Lower lobe of right lung (tissue), 2 donors: ENCODE data around the gene SAMD9. TPM values are rescaled to one million over a fixed set of nuclear protein-coding genes. Genes with fewer than 3 reads are reported as not detected.

ENCODE experiments used
- ATAC-seq, 2 donors: fragments of 200-7000 bp; cut with Tn5 transposase; one replicate each; pipeline ENCODE4 v1.9.1; 2020 to 2022; ENCODE audit warnings: mild to moderate bottlenecking in 2 of 2, moderate library complexity in 2 of 2
- DNase-seq: peaks from one replicate; pipeline ENCODE4 v3.0.0-alpha.2; 2020
- H3K27ac ChIP-seq: fragments of 200-600 bp; one replicate; pipeline ENCODE4 v1.8.0; 2022
- H3K27me3 ChIP-seq: fragments of 200-600 bp; one replicate; pipeline ENCODE4 v1.8.0; 2022; ENCODE audit warnings: low read depth
- H3K36me3 ChIP-seq: fragments of 200-600 bp; one replicate; pipeline ENCODE4 v1.8.0; 2022; ENCODE audit warnings: mild to moderate bottlenecking
- H3K4me1 ChIP-seq: fragments of 200-600 bp; one replicate; pipeline ENCODE4 v1.8.0; 2022
- H3K4me3 ChIP-seq: fragments of 200-600 bp; one replicate; pipeline ENCODE4 v1.8.0; 2022; ENCODE audit warnings: mild to moderate bottlenecking
- H3K9me3 ChIP-seq: fragments of 200-600 bp; one replicate; pipeline ENCODE4 v1.8.0; 2022
- CTCF ChIP-seq: fragments of 200-600 bp; IDR thresholded peaks from one replicate; pipeline ENCODE4 v1.8.0; 2022; ENCODE audit warnings: antibody characterized with exemption, mild to moderate bottlenecking
- intact Hi-C: fragments of 100-400 bp; cut with DNase I; formaldehyde crosslinking; loops from one replicate; pipeline ENCODE4 v1.11.0; 2022
- total RNA-seq: library from RNA; stranded (reverse); fragmentation: NEBNext Ultra II Directional; extraction: Animal tissue kit (Norgen Biotek cat#: 25700); gene quantifications from one replicate; pipeline ENCODE4 v1.2.1, GENCODE V29; 2021
- donor health status: DM: no; HTN: yes; CAD: no; lungs with severe emphysema.

SAMD9 gene
- total RNA-seq, 1 donor from 2014 or later = 24.3 TPM

GRCh38 chr7:93120592-93121549 lies 3.1 kb upstream of the SAMD9 start:
- no peaks in the 10 kb centered on the region for H3K36me3 ChIP-seq
- H3K4me1 ChIP-seq = peaks cover 19% of the 10 kb centered on the region
- intact Hi-C loops = no loop called here
- H3K9me3 ChIP-seq = no peaks in the 10 kb centered on the region
- H3K27me3 ChIP-seq = no peaks in the 10 kb centered on the region
- DNase-seq (no peak), ATAC-seq (no peak)
- no peak overlapping the region for H3K4me3 ChIP-seq
- TF ChIP-seq CTCF = no peak
- no peak overlapping the region for H3K27ac ChIP-seq

GRCh38 chr7:93119191-93119905 lies 1.6 kb upstream of the SAMD9 start:
- Histone ChIP-seq H3K4me1 (peaks cover 21% of the 10 kb centered on the region), H3K36me3 (no peaks in the 10 kb centered on the region), H3K9me3 (no peaks in the 10 kb centered on the region), H3K4me3 (no peak overlapping the region), H3K27ac (peak overlapping the region; percentile 33), H3K27me3 (no peaks in the 10 kb centered on the region)
- intact Hi-C loops = no loop called here
- no peak for DNase-seq
- no peak for ATAC-seq
- no peak for TF ChIP-seq CTCF

- Histone ChIP-seq H3K36me3 (peaks cover 1% of the 10 kb centered on the region), H3K27ac (peak overlapping the region; percentile 83), H3K9me3 (peaks cover 5% of the 10 kb centered on the region), H3K4me3 (peak overlapping the region; percentile 58), H3K4me1 (peaks cover 21% of the 10 kb centered on the region), H3K27me3 (no peaks in the 10 kb centered on the region)
- DNase-seq (no peak), ATAC-seq (peak in 1 of 2 donors; percentile 18)
- intact Hi-C loops = no loop called here
- TF ChIP-seq CTCF = no peak
Observed at GRCh38 chr7:93117327-93117726, 452 bp downstream of the SAMD9 start.

GRCh38 chr7:93115796-93116195 lies 2.0 kb downstream of the SAMD9 start:
- Histone ChIP-seq H3K36me3 (peaks cover 6% of the 10 kb centered on the region), H3K9me3 (peaks cover 12% of the 10 kb centered on the region), H3K27ac (no peak overlapping the region), H3K4me3 (no peak overlapping the region), H3K4me1 (peaks cover 21% of the 10 kb centered on the region), H3K27me3 (no peaks in the 10 kb centered on the region)
- ATAC-seq = no peak
- DNase-seq = no peak
- intact Hi-C loops = no loop called here
- TF ChIP-seq CTCF = no peak

GRCh38 chr7:93108003-93108402 lies 9.8 kb downstream of the SAMD9 start:
- peaks cover 46% of the 10 kb centered on the region for H3K36me3 ChIP-seq
- ATAC-seq (no peak), DNase-seq (no peak)
- intact Hi-C loops = no loop called here
- no peaks in the 10 kb centered on the region for H3K4me1 ChIP-seq
- no peak overlapping the region for H3K4me3 ChIP-seq
- H3K9me3 ChIP-seq = peaks cover 79% of the 10 kb centered on the region
- no peak for TF ChIP-seq CTCF
- no peak overlapping the region for H3K27ac ChIP-seq
- H3K27me3 ChIP-seq = no peaks in the 10 kb centered on the region
